ENCODE data around the gene GLIPR1L2. TPM values are rescaled to one million over a fixed set of nuclear protein-coding genes. Genes with fewer than 3 reads are reported as not detected.

Gene GLIPR1L2
- total RNA-seq, 1 donor from 2014 or later = 0.26 TPM

- H3K27ac Mint-ChIP-seq (ENCODE audit: unreplicated experiment) = no peak overlapping the region
- no peak overlapping the region for H3K4me3 Mint-ChIP-seq (ENCODE audit: unreplicated experiment)
- no peaks in the 10 kb centered on the region for H3K9me3 Mint-ChIP-seq (ENCODE audit: unreplicated experiment)
- H3K36me3 Mint-ChIP-seq (ENCODE audit: low read depth, unreplicated experiment) = no peaks in the 10 kb centered on the region
- TF ChIP-seq CTCF (IDR thresholded peaks at IDR 0.05; ENCODE audit: unreplicated experiment) = no peak
- peaks cover 2% of the 10 kb centered on the region for H3K27me3 Mint-ChIP-seq (ENCODE audit: unreplicated experiment)
- no peak for DNase-seq (ENCODE audit: low spot score)
- H3K4me1 Mint-ChIP-seq (ENCODE audit: unreplicated experiment) = no peaks in the 10 kb centered on the region
Observed at GRCh38 chr12:75471902-75472890, 81.3 kb downstream of the GLIPR1L2 start.

DNA sequence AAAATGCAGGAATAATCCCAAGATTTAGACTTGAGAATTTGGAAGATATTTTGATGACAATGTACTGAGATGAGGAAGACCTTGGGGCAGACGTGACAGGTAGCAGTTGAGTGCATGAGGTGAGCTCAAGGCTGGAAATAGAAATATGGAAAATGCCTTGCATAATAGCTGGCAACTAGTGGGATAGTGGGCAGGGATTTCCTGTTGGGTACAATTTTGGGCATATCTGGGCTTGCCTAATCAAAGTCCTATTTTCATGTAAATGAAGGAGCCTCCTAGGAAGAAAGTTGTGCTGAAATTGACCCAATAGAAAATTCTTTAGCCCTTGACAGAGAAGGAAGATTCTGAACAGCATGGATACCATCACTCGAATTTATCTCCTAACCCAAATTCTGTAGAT is 83.2 kb downstream of the GLIPR1L2 start:
- Mint-ChIP-seq H3K4me1 (ENCODE audit: unreplicated experiment) (no peaks in the 10 kb centered on the region), H3K27me3 (ENCODE audit: unreplicated experiment) (peaks cover 2% of the 10 kb centered on the region)
- DNase-seq (ENCODE audit: low spot score) = no peak

GRCh38 chr12:75476071-75476470 is 85.2 kb downstream of the GLIPR1L2 start:
- peaks cover 1% of the 10 kb centered on the region for H3K27me3 Mint-ChIP-seq (ENCODE audit: unreplicated experiment)
- no peak overlapping the region for H3K27ac Mint-ChIP-seq (ENCODE audit: unreplicated experiment)
- no peak for DNase-seq (ENCODE audit: low spot score)
- H3K36me3 Mint-ChIP-seq (ENCODE audit: low read depth, unreplicated experiment) = no peaks in the 10 kb centered on the region
- no peak overlapping the region for H3K4me3 Mint-ChIP-seq (ENCODE audit: unreplicated experiment)
- no peaks in the 10 kb centered on the region for H3K9me3 Mint-ChIP-seq (ENCODE audit: unreplicated experiment)
- TF ChIP-seq CTCF (IDR thresholded peaks at IDR 0.05; ENCODE audit: unreplicated experiment) = no peak
- no peaks in the 10 kb centered on the region for H3K4me1 Mint-ChIP-seq (ENCODE audit: unreplicated experiment)

More for the DNA sequence above, 83.2 kb downstream of the GLIPR1L2 start:
- no peaks in the 10 kb centered on the region for H3K9me3 Mint-ChIP-seq (ENCODE audit: unreplicated experiment)
- no peak overlapping the region for H3K27ac Mint-ChIP-seq (ENCODE audit: unreplicated experiment)
- no peaks in the 10 kb centered on the region for H3K36me3 Mint-ChIP-seq (ENCODE audit: low read depth, unreplicated experiment)
- no peak for TF ChIP-seq CTCF (IDR thresholded peaks at IDR 0.05; ENCODE audit: unreplicated experiment)
- no peak overlapping the region for H3K4me3 Mint-ChIP-seq (ENCODE audit: unreplicated experiment)

GRCh38 chr12:75477137-75477536 is 86.2 kb downstream of the GLIPR1L2 start:
- H3K27me3 Mint-ChIP-seq (ENCODE audit: unreplicated experiment) = peaks cover 1% of the 10 kb centered on the region
- no peak for TF ChIP-seq CTCF (IDR thresholded peaks at IDR 0.05; ENCODE audit: unreplicated experiment)
- H3K36me3 Mint-ChIP-seq (ENCODE audit: low read depth, unreplicated experiment) = no peaks in the 10 kb centered on the region
- H3K9me3 Mint-ChIP-seq (ENCODE audit: unreplicated experiment) = no peaks in the 10 kb centered on the region
- DNase-seq (ENCODE audit: low spot score) = no peak
- H3K4me3 Mint-ChIP-seq (ENCODE audit: unreplicated experiment) = no peak overlapping the region
- no peaks in the 10 kb centered on the region for H3K4me1 Mint-ChIP-seq (ENCODE audit: unreplicated experiment)
- H3K27ac Mint-ChIP-seq (ENCODE audit: unreplicated experiment) = no peak overlapping the region
